Liver (tissue), 9 donors: ENCODE data around the gene TAPBPL. TPM values are rescaled to one million over a fixed set of nuclear protein-coding genes. Genes with fewer than 3 reads are reported as not detected.

Experiments
- DNase-seq: peaks from one replicate; pipeline ENCODE4 v3.0.0-alpha.2; 2017; ENCODE audit warnings: low spot score
- H3K27ac ChIP-seq, 2 donors: one replicate each; pipeline ENCODE4 v1.7.0; 2013; ENCODE audit warnings: inconsistent platforms in 2 of 2, low read length in 2 of 2, control low read depth in 1 of 2, low read depth in 1 of 2, mild to moderate bottlenecking in 1 of 2
- H3K27me3 ChIP-seq, 4 donors: one replicate each; pipeline versions ENCODE4 v1.6.1 to v1.7.0; 2013; ENCODE audit warnings: low read length in 3 of 4, inconsistent platforms in 1 of 4, mild to moderate bottlenecking in 1 of 4, moderate library complexity in 1 of 4; ENCODE audit not compliant: control insufficient read depth in 4 of 4, insufficient read depth in 4 of 4
- H3K36me3 ChIP-seq, 4 donors: one replicate each; pipeline versions ENCODE4 v1.6.1 to v1.7.0; 2013; ENCODE audit warnings: low read length in 3 of 4, mild to moderate bottlenecking in 3 of 4, low read depth in 1 of 4, moderate library complexity in 1 of 4; ENCODE audit not compliant: control insufficient read depth in 4 of 4, insufficient read depth in 3 of 4
- H3K4me1 ChIP-seq, 4 donors: one replicate each; pipeline versions ENCODE4 v1.6.1 to v1.7.0; 2013; ENCODE audit warnings: low read length in 3 of 4, mild to moderate bottlenecking in 3 of 4, moderate library complexity in 1 of 4; ENCODE audit not compliant: control insufficient read depth in 4 of 4, insufficient read depth in 4 of 4
- H3K4me3 ChIP-seq, 3 donors: one replicate each; pipeline versions ENCODE4 v1.6.1 to v1.7.0; 2013; ENCODE audit warnings: low read length in 3 of 3, control low read depth in 1 of 3, low read depth in 1 of 3, mild to moderate bottlenecking in 1 of 3
- H3K9ac ChIP-seq, 2 donors: one replicate each; pipeline ENCODE4 v1.7.0; 2013; ENCODE audit warnings: low read length in 2 of 2, mild to moderate bottlenecking in 2 of 2, moderate library complexity in 2 of 2, control low read depth in 1 of 2, low read depth in 1 of 2
- H3K9me3 ChIP-seq, 4 donors: one replicate each; pipeline versions ENCODE4 v1.6.1 to v1.7.0; 2013; ENCODE audit warnings: low read length in 3 of 4; ENCODE audit not compliant: control insufficient read depth in 4 of 4
- CTCF ChIP-seq: fragments of 150-350 bp; IDR thresholded peaks from 2 replicates; pipeline ENCODE4 v1.5.1; 2017; ENCODE audit warnings: improper control_type of control experiment, low read depth, low read length; ENCODE audit not compliant: missing input control
- EGR1 ChIP-seq, 2 donors: IDR thresholded peaks; 2 replicates each; pipeline ENCODE4 v1.6.1; 2016 to 2018; ENCODE audit warnings: antibody characterized with exemption in 2 of 2, low read depth in 2 of 2
- FOXA1 ChIP-seq: IDR thresholded peaks from 2 replicates; pipeline ENCODE4 v1.6.1; 2016; ENCODE audit warnings: antibody characterized with exemption
- GABPA ChIP-seq, 2 donors: IDR thresholded peaks in 1 of 2; conservative IDR thresholded peaks in 1 of 2; 2 replicates each; pipeline ENCODE4 v1.6.1; 2016; ENCODE audit warnings: antibody characterized with exemption in 2 of 2, mild to moderate bottlenecking in 1 of 2, moderate library complexity in 1 of 2
- HNF4A ChIP-seq, 2 donors: conservative IDR thresholded peaks; 2 replicates each; pipeline ENCODE4 v1.6.1; 2016; ENCODE audit warnings: antibody characterized with exemption in 2 of 2, mild to moderate bottlenecking in 2 of 2
- HNF4G ChIP-seq: IDR thresholded peaks from 2 replicates; pipeline ENCODE4 v1.6.1; 2016; ENCODE audit warnings: antibody characterized with exemption
- JUND ChIP-seq, 2 donors: IDR thresholded peaks; 2 replicates each; pipeline ENCODE4 v1.6.1; 2016; ENCODE audit warnings: antibody characterized with exemption in 2 of 2
- MAX ChIP-seq: IDR thresholded peaks from 2 replicates; pipeline ENCODE4 v1.6.1; 2016; ENCODE audit warnings: antibody characterized with exemption
- NR2F2 ChIP-seq: IDR thresholded peaks from 2 replicates; pipeline ENCODE4 v1.6.1; 2016; ENCODE audit warnings: antibody characterized with exemption
- RAD21 ChIP-seq, 2 donors: IDR thresholded peaks; 2 replicates each; pipeline ENCODE4 v1.6.1; 2016; ENCODE audit warnings: antibody characterized with exemption in 2 of 2, mild to moderate bottlenecking in 2 of 2
- RXRA ChIP-seq, 2 donors: IDR thresholded peaks; 2 replicates each; pipeline ENCODE4 v1.6.1; 2017 to 2018; ENCODE audit warnings: antibody characterized with exemption in 2 of 2, mild to moderate bottlenecking in 1 of 2
- SP1 ChIP-seq: IDR thresholded peaks from 2 replicates; pipeline ENCODE4 v1.6.1; 2018; ENCODE audit warnings: antibody characterized with exemption, mild to moderate bottlenecking
- TAF1 ChIP-seq: conservative IDR thresholded peaks from 2 replicates; pipeline ENCODE4 v1.6.1; 2016; ENCODE audit warnings: antibody characterized with exemption, mild to moderate bottlenecking
- YY1 ChIP-seq: IDR thresholded peaks from 2 replicates; pipeline ENCODE4 v1.6.1; 2016; ENCODE audit warnings: antibody characterized with exemption, mild to moderate bottlenecking
- ZBTB33 ChIP-seq: IDR thresholded peaks from 2 replicates; pipeline ENCODE4 v1.6.1; 2016; ENCODE audit warnings: antibody characterized with exemption
- WGBS: extraction: QIAGEN DNeasy Blood & Tissue Kit; methylation state at CpG from one replicate; pipeline ENCODE4 v1.1.7; 2013; 5-methylcytosine and 5-hydroxymethylcytosine counted together
- polyA plus RNA-seq, 2 donors: library from polyadenylated mRNA; stranded (reverse) in 1 of 2; unstranded in 1 of 2; fragments of 200-250 nt in 1 of 2; fragments of >200 nt in 1 of 2; fragmentation: Nextera tagmentation in 1 of 2; extraction: Ambion mirVana in 1 of 2; gene quantifications; one replicate each; pipeline versions ENCODE4 v1.2.1 to v1.2.3, GENCODE V29; 2013 to 2015
- total RNA-seq, 2 donors: library from RNA; depleted of rRNA; stranded (reverse); fragments of >200 nt; gene quantifications; one replicate each; pipeline ENCODE4 v1.2.3, GENCODE V29; 2014
- TF ChIP-seq, protein P1 (sequence below): IDR thresholded peaks from 2 replicates; pipeline ENCODE4 v1.6.1; 2016; ENCODE audit warnings: antibody characterized with exemption
- donor health status: healthy.
- donor health status: healthy.
- donor health status: healthy.
- donor health status: healthy.
- donor health status: healthy.

TAPBPL gene
- total and polyA plus RNA-seq, 4 donors: 9.5 to 32.9 (median 19.0) TPM

DNA sequence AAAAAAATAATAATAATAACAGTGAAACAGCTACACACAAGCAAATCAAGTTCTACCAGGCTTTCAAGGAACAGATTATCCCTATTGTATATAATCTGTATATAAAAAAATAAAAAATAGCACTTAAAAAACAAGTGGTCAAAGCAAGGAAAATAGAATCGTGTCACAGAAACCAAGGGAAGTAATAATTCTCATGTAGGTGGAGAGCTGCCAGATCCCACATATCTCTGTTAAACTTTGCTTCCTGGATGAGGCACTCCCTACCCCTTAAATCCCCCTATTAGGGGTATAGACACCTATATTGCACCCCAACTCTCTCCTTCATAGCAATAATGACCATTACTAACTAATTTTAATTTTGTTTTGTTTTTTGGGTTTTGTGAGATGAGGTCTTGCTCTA lies 11.5 kb upstream of the TAPBPL start:
- Histone ChIP-seq H3K36me3 (peaks cover 0 to 3% (median 2%) of the 10 kb centered on the region in 4 donors), H3K4me3 (no peak overlapping the region), H3K9me3 (no peaks in the 10 kb centered on the region), H3K4me1 (no peaks in the 10 kb centered on the region), H3K9ac (no peak overlapping the region), H3K27ac (no peak overlapping the region), H3K27me3 (no peaks in the 10 kb centered on the region)
- no peak for TF ChIP-seq EGR1 (IDR thresholded peaks at IDR 0.05; ENCODE audit: low read depth in 2 of 2)
- no peak for TF ChIP-seq FOXA1
- TF ChIP-seq MAX: no peak
- TF ChIP-seq TAF1: no peak
- TF ChIP-seq NR2F2: no peak
- TF ChIP-seq HNF4G: no peak
- TF ChIP-seq SP1: no peak
- TF ChIP-seq JUND (IDR thresholded peaks at IDR 0.05): no peak
- no peak for TF ChIP-seq CTCF
- no peak for TF ChIP-seq HNF4A (conservative IDR thresholded peaks at IDR 0.05)
- TF ChIP-seq GABPA (IDR thresholded peaks at IDR 0.05 in 1 of 2, conservative IDR thresholded peaks at IDR 0.05 in 1 of 2): no peak
- TF ChIP-seq, protein P1, sequence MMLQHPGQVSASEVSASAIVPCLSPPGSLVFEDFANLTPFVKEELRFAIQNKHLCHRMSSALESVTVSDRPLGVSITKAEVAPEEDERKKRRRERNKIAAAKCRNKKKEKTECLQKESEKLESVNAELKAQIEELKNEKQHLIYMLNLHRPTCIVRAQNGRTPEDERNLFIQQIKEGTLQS: no peak
- no peak for TF ChIP-seq ZBTB33
- no peak for TF ChIP-seq RAD21 (IDR thresholded peaks at IDR 0.05)
- TF ChIP-seq RXRA (IDR thresholded peaks at IDR 0.05): no peak
- DNase-seq: no peak
- WGBS: 67% methylated on average over 1 of the region's 1 CpG

DNA sequence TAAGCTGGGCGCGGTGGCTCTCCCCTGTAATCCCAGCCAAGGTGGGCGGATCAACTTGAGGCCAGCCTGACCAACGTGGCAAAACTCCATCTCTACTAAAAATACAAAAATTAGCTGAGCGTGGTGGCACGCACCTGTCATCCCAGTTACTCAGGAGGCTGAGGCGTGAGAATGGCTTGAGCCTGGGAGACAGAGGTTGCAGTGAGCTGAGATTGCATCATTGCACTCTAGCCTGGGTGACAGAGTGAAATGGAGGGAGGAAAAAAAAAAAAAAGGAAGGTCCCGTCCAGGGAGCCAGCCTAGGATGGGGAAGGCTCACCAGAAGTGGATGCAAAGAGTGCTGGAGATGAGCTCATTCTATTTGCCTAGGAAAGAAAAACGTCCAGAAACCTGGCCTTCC lies 9.0 kb upstream of the TAPBPL start:
- TF ChIP-seq EGR1 (IDR thresholded peaks at IDR 0.05; ENCODE audit: low read depth in 2 of 2) (no peak), GABPA (IDR thresholded peaks at IDR 0.05 in 1 of 2, conservative IDR thresholded peaks at IDR 0.05 in 1 of 2) (no peak), SP1 (no peak), YY1 (no peak), FOXA1 (no peak), RAD21 (IDR thresholded peaks at IDR 0.05) (no peak), HNF4G (no peak), ZBTB33 (no peak), HNF4A (conservative IDR thresholded peaks at IDR 0.05) (no peak)
- TF ChIP-seq, protein P1: no peak
- Histone ChIP-seq H3K4me3 (no peak overlapping the region), H3K27ac (no peak overlapping the region), H3K36me3 (peaks cover 2 to 11% (median 3%) of the 10 kb centered on the region in 4 donors), H3K4me1 (no peaks in the 10 kb centered on the region), H3K9me3 (no peaks in the 10 kb centered on the region), H3K9ac (no peak overlapping the region), H3K27me3 (no peaks in the 10 kb centered on the region)
- WGBS: 87% methylated on average over 9 of the region's 9 CpGs
- DNase-seq: no peak
